ENCODE measurements around the gene ZBED1.
"Not testable (repeated sequence)": the region's sequence is repeated elsewhere in the genome, so short reads cannot be mapped to it uniquely, and the experiment has no call there.

Gene ZBED1

DNA sequence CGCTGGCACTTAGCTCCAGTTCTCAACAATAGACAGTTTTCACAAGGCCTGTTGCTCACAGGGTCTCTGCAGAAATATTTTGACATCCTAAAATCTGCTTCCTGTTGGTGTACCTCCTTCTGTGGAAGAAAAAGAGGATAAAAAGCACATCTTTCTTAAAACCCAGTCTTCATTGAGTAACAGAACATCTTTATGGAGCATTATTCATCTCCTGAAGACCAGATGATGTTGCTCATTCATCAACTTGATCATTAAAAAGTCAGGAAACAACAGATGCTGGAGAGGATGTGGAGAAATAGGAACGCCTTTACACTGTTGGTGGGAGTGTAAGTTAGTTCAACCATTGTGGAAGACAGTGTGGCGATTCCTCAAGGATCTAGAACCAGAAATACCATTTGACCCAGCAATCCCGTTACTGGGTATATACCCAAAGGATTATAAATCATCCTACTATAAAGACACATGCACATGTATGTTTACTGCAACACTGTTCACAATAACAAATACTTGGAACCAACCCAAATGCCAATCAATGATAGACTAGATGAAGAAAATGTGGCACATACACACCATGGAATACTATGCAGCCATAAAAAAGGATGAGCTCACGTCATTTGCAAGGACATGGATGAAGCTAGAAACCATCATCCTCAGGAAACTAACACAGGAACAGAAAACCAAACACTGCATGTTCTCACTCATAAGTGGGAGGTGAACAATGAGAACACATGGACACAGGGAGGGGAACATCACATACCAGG lies 33.7 kb upstream of the ZBED1 start:
- H3K9ac ChIP-seq (ENCODE audit: low read depth, low read length); H3K9me3 ChIP-seq (ENCODE audit: control insufficient read depth, insufficient read depth, low read length); H3K36me3 ChIP-seq (ENCODE audit: insufficient read depth, low read length); H3K4me1 ChIP-seq (ENCODE audit: insufficient read depth, low read length): not testable (repeated sequence)

GRCh38 chrX:2533424-2533823 lies 32.6 kb upstream of the ZBED1 start:
- H3K9me3 ChIP-seq (ENCODE audit: control insufficient read depth, insufficient read depth, low read length): no peaks in the 10 kb centered on the region
- H3K36me3 ChIP-seq (ENCODE audit: insufficient read depth, low read length): no peaks in the 10 kb centered on the region
- H3K4me1 ChIP-seq (ENCODE audit: insufficient read depth, low read length): no peaks in the 10 kb centered on the region
- H3K9ac ChIP-seq (ENCODE audit: low read depth, low read length): no peak overlapping the region

DNA sequence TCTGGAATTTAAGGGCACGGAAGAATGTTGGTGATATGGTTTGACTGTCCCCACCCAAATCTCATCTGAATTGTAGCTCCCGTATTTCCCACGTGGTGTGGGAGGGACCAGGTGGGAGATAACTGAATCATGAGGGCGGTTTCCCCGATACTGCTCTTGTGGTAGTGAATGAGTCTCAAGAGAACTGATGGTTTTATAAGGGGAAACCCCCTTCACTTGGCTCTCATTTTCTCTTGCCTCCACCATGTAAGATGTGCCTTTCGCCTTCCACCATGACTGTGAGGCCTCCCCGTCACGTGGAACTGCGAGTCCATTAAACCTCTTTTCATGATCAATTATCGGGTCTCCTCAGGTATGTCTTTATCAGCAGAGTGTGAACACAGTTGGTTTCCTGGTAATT lies 25.6 kb upstream of the ZBED1 start:
- no peaks in the 10 kb centered on the region for H3K36me3 ChIP-seq (ENCODE audit: insufficient read depth, low read length)
- H3K9me3 ChIP-seq (ENCODE audit: control insufficient read depth, insufficient read depth, low read length): no peaks in the 10 kb centered on the region
- H3K4me1 ChIP-seq (ENCODE audit: insufficient read depth, low read length): no peaks in the 10 kb centered on the region
- H3K9ac ChIP-seq (ENCODE audit: low read depth, low read length): no peak overlapping the region

DNA sequence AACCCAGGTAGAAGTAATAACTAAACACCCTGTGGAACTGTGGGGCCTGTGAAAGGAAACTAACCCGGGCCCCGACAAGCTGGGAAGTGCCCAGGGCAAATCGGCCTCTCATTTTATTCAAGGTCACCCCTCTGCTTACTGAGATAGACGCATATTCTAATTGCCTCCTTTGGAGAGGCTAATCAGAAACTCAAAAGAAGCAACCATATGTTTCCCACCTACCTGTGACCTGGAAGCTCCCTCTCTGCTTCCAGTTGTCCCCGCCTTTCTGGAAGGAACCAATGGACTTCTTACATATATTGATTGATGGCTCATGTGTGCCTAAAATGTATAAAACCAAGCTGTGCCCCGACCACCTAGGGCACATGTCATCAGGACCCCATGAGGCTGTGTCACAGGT lies 23.1 kb upstream of the ZBED1 start:
- Histone ChIP-seq H3K36me3 (ENCODE audit: insufficient read depth, low read length) (no peaks in the 10 kb centered on the region), H3K4me1 (ENCODE audit: insufficient read depth, low read length) (no peaks in the 10 kb centered on the region), H3K9me3 (ENCODE audit: control insufficient read depth, insufficient read depth, low read length) (peaks cover 2% of the 10 kb centered on the region; the same call in 1 of the 2 replicates), H3K9ac (ENCODE audit: low read depth, low read length) (no peak overlapping the region)

DNA sequence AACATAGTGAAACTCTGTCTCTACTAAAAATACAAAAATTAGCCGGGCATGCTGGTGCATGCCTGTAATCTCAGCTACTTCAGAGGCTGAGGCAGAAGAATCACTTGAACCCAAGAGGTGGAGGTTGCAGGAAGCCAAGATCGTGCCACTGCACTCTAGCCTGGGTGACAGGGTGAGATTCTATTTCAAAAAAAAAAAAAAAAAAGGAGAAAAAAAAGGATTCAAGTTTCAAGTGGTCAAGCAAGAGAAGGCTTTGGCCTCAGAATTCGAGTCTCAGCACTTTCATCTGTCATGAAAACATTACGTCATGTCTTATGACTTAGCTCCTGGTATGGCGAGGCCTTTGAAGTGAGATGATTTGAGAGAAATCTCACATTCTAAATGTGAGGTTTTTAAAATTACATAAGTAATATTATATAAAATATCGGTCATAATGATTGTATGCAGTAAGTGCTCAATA lies 21.2 kb upstream of the ZBED1 start:
- H3K36me3 ChIP-seq (ENCODE audit: insufficient read depth, low read length): no peaks in the 10 kb centered on the region

DNA sequence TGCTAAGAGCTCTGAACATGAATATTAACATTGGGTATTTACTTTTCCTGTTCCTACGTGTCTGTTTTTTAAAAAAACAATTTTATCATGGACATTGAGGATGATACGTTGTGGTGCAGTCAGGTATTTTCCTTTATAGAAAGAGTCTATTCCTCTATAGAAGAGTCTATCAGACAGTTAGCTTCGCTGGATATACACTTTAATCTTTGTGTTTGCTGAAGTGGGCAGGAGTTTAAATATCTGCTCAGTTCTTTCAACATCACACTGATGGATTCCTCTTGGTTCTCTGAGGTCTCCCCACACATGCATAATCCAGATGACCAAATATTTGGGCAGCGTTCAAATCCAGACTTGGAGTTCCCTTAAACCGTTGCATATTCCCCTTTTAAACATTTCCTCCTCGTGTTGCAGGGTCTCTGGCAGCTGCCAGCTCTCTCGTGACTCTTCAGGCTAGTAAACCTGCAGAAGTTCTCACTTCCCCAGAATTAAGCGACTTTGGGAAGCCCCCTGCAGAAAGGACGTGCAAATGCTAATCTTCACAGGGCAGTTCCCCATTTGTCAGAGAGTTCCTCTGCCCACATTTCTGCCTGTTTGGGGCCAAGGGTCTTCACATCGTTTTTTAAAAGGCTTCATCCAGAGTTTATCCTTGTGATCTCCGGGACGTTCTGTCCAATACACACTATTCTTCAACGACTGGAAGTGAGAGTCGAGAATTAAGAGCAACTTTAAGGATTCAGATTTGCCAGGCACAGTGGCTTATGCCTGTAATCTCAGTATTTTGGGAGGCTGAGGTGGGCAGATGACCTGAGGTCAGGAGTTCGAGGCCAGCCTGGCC lies 20.5 kb upstream of the ZBED1 start:
- no peaks in the 10 kb centered on the region for H3K36me3 ChIP-seq (ENCODE audit: insufficient read depth, low read length)
- no peak overlapping the region for H3K9ac ChIP-seq (ENCODE audit: low read depth, low read length)

More for the DNA sequence above, 21.2 kb upstream of the ZBED1 start:
- no peak overlapping the region for H3K9ac ChIP-seq (ENCODE audit: low read depth, low read length)
- H3K9me3 ChIP-seq (ENCODE audit: control insufficient read depth, insufficient read depth, low read length): peaks cover 2% of the 10 kb centered on the region; the same call in 1 of the 2 replicates
- H3K4me1 ChIP-seq (ENCODE audit: insufficient read depth, low read length): no peaks in the 10 kb centered on the region

GRCh38 chrX:2520539-2520938 lies 19.8 kb upstream of the ZBED1 start:
- Histone ChIP-seq H3K9me3 (ENCODE audit: control insufficient read depth, insufficient read depth, low read length) (peaks cover 2% of the 10 kb centered on the region; the same call in 1 of the 2 replicates), H3K9ac (ENCODE audit: low read depth, low read length) (no peak overlapping the region), H3K36me3 (ENCODE audit: insufficient read depth, low read length) (no peaks in the 10 kb centered on the region), H3K4me1 (ENCODE audit: insufficient read depth, low read length) (no peaks in the 10 kb centered on the region)

More for the DNA sequence above, 20.5 kb upstream of the ZBED1 start:
- H3K4me1 ChIP-seq (ENCODE audit: insufficient read depth, low read length): no peaks in the 10 kb centered on the region
- H3K9me3 ChIP-seq (ENCODE audit: control insufficient read depth, insufficient read depth, low read length): peaks cover 2% of the 10 kb centered on the region; the same call in 1 of the 2 replicates

GRCh38 chrX:2519638-2520037 lies 18.9 kb upstream of the ZBED1 start:
- H3K9ac ChIP-seq (ENCODE audit: low read depth, low read length); H3K4me1 ChIP-seq (ENCODE audit: insufficient read depth, low read length); H3K36me3 ChIP-seq (ENCODE audit: insufficient read depth, low read length); H3K9me3 ChIP-seq (ENCODE audit: control insufficient read depth, insufficient read depth, low read length): not testable (repeated sequence)

DNA sequence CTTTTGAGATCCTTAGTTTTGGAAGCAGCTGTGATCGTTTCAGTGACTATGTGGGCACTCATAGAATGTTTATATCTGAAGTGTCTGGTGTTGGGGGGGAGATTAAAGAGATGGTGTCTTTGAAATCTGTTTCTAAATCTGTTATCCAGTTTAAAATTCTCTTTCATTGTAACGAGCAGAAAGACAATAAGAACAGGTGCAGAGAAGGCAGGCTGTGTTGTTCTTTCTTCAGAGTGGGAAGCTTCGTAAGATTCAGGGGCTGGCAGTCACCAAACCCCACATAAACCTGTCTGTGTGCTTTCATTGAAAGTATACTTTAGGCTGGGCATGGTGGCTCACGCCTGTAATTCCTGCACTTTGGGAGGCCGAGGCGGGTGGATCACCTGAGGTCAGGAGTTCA lies 16.3 kb upstream of the ZBED1 start:
- peaks cover 2% of the 10 kb centered on the region; the same call in 1 of the 2 replicates for H3K9me3 ChIP-seq (ENCODE audit: control insufficient read depth, insufficient read depth, low read length)
- H3K4me1 ChIP-seq (ENCODE audit: insufficient read depth, low read length): no peaks in the 10 kb centered on the region
- H3K36me3 ChIP-seq (ENCODE audit: insufficient read depth, low read length): no peaks in the 10 kb centered on the region
- no peak overlapping the region for H3K9ac ChIP-seq (ENCODE audit: low read depth, low read length)

- Histone ChIP-seq H3K4me1 (ENCODE audit: insufficient read depth, low read length) (no peaks in the 10 kb centered on the region), H3K9ac (ENCODE audit: low read depth, low read length) (no peak overlapping the region), H3K36me3 (ENCODE audit: insufficient read depth, low read length) (no peaks in the 10 kb centered on the region), H3K9me3 (ENCODE audit: control insufficient read depth, insufficient read depth, low read length) (peaks cover 2% of the 10 kb centered on the region; the same call in 1 of the 2 replicates)
These were observed 15.8 kb upstream of the ZBED1 start for GRCh38 chrX:2516623-2517022.

GRCh38 chrX:2514131-2514530 lies 13.4 kb upstream of the ZBED1 start:
- no peak overlapping the region for H3K9ac ChIP-seq (ENCODE audit: low read depth, low read length)
- no peaks in the 10 kb centered on the region for H3K4me1 ChIP-seq (ENCODE audit: insufficient read depth, low read length)
- no peaks in the 10 kb centered on the region for H3K36me3 ChIP-seq (ENCODE audit: insufficient read depth, low read length)

GRCh38 chrX:2513121-2513664 lies 12.4 kb upstream of the ZBED1 start:
- H3K9me3 ChIP-seq (ENCODE audit: control insufficient read depth, insufficient read depth, low read length): no peaks in the 10 kb centered on the region
- no peaks in the 10 kb centered on the region for H3K4me1 ChIP-seq (ENCODE audit: insufficient read depth, low read length)
- no peak overlapping the region for H3K9ac ChIP-seq (ENCODE audit: low read depth, low read length)
- no peaks in the 10 kb centered on the region for H3K36me3 ChIP-seq (ENCODE audit: insufficient read depth, low read length)

More at GRCh38 chrX:2514131-2514530, 13.4 kb upstream of the ZBED1 start:
- no peaks in the 10 kb centered on the region for H3K9me3 ChIP-seq (ENCODE audit: control insufficient read depth, insufficient read depth, low read length)

DNA sequence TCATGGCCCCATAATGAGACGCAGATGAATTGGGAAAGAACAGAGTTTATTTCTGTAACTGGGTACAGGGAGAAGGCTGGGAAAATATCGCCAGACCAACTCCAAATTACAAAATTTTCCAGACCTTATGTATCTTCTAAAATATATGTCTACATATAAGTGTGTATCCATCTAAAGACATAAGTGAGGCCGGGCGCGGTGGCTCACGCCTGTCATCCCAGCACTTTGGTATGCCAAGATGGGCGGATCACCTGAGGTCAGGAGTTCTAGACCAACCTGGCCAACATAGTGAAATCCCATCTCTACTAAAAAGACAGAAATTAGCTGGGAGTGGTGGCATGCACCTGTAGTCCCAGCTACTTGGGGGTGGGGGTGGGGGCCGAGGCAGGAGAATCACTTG lies 11.7 kb upstream of the ZBED1 start:
- H3K9ac ChIP-seq (ENCODE audit: low read depth, low read length): no peak overlapping the region
- H3K36me3 ChIP-seq (ENCODE audit: insufficient read depth, low read length): no peaks in the 10 kb centered on the region
- no peaks in the 10 kb centered on the region for H3K4me1 ChIP-seq (ENCODE audit: insufficient read depth, low read length)
- H3K9me3 ChIP-seq (ENCODE audit: control insufficient read depth, insufficient read depth, low read length): no peaks in the 10 kb centered on the region

GRCh38 chrX:2511326-2511725 lies 10.6 kb upstream of the ZBED1 start:
- H3K9me3 ChIP-seq (ENCODE audit: control insufficient read depth, insufficient read depth, low read length): no peaks in the 10 kb centered on the region
- no peak overlapping the region for H3K9ac ChIP-seq (ENCODE audit: low read depth, low read length)
- no peaks in the 10 kb centered on the region for H3K4me1 ChIP-seq (ENCODE audit: insufficient read depth, low read length)
- H3K36me3 ChIP-seq (ENCODE audit: insufficient read depth, low read length): no peaks in the 10 kb centered on the region

Measured in ES-I3 (cell line).